Measurements from ENCODE around the gene PLEKHG3. TPM values are rescaled to one million over a fixed set of nuclear protein-coding genes. Genes with fewer than 3 reads are reported as not detected.

PLEKHG3 gene
- total RNA-seq, 2 donors from 2014 or later, result 29.4 to 37.7 TPM

DNA sequence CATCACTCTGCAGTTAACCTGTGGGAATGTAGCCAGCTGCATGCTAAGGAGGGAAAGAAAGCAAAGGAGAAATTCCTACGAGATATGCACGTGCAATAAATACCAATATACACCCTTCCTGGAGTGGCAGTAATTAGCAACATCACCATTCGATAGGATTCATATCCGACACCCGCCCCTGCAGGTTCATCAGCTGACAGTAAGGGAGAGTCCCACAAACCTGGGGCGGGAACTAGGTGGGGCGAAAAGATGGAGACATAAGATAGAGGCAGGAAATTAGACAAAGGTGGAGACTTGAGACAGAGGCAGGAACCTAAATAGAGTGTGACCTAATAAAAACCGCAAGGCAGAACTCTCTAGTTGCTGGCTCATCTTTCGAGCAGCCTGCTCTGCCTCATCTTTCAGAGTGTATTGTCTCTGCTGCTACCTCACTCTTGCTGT, 51.6 kb downstream of the PLEKHG3 start:
- ATAC-seq (no peak), DNase-seq (no peak)
- intact Hi-C loops (cut with DNase I), result loop anchor here in 1 of 2 donors (5.0 kb wide), 1 partner anchor 34 kb away; no protein-coding TSS in a partner anchor

- no peak for DNase-seq
- intact Hi-C loops (cut with DNase I), result loop anchor here in 1 of 2 donors (5.0 kb wide), 1 partner anchor 34 kb away; no protein-coding TSS in a partner anchor
- ATAC-seq, result no peak
Measured at GRCh38 chr14:64756712-64757111, 52.5 kb downstream of the PLEKHG3 start.

DNA sequence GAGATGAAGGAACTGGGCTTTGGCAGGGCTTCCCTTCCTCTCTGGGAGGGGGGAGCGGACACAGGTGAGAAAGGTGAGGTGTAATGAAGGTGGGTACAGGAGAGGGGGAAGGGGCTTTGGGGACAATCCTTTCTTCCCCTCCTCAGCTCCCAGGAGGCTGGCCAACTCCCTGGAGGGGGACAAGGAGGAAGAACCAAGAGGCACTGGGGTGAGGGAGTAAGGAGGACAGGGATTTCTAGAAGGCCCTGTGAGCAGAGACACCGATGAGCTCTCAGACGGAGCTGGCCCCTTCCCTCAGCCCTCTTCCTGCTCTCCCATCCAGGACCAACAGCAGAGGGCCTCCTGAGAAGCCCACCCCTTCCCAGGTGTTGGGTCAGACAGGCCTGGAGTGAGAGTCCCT, 53.4 kb downstream of the PLEKHG3 start:
- intact Hi-C loops (cut with DNase I), result loop anchor here in 1 of 2 donors (5.0 kb wide), 1 partner anchor 35 kb away; no protein-coding TSS in a partner anchor
- DNase-seq, result peak; percentile 20
- ATAC-seq, result no peak

- DNase-seq (peak; percentile 21), ATAC-seq (peak in 1 of 2 donors; percentile 39)
- intact Hi-C loops (cut with DNase I), result loop anchor here in 1 of 2 donors (5.0 kb wide), 1 partner anchor 36 kb away; no protein-coding TSS in a partner anchor
Measured at GRCh38 chr14:64758025-64758521, 53.8 kb downstream of the PLEKHG3 start.

DNA sequence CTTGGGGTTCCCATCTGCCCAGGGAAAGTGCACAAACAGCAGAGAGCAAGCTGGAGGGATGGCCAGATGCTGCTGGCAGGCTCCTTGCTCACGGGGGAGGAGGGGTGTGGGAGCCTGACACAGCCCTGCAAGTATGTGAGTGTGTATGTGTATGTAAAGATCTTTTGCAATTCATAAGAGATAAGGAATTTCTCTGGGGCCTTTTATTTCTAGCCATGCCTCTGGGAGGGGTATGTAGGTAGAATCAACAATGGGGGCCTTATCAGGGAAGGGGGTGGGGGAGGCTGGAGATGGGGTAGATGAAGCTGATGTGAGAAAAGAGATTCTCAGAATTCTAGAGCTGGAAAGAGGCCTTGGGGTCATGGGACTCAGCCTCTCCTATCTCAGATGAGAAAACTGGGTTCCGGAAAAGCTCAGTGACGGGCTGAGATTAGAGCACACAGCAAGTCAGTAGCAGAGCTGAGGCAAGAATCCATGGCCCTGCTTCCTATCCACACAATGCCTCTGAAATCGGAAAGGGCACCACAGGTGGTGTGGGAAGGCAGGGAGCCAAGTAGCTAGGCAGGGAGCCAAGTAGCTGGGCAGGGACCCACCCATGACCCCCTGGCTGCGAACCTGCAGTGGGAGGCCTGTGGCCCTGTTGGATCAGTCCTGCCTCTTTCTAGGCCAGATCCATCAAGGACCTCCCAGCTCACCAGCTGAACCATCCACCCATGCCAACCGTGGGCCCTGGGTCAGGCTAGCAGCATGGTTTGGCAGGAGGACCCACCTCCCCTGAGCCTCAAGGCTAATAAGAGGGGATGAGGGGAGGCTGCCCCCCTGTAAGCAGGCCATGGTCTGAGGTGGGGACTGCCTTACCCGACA, 54.7 kb downstream of the PLEKHG3 start:
- peak in 1 of 2 donors; percentile 65 for ATAC-seq
- intact Hi-C loops (cut with DNase I), result loop anchor here in 1 of 2 donors (5.0 kb wide), 1 partner anchor 37 kb away; no protein-coding TSS in a partner anchor
- DNase-seq, result peak; percentile 62

DNA sequence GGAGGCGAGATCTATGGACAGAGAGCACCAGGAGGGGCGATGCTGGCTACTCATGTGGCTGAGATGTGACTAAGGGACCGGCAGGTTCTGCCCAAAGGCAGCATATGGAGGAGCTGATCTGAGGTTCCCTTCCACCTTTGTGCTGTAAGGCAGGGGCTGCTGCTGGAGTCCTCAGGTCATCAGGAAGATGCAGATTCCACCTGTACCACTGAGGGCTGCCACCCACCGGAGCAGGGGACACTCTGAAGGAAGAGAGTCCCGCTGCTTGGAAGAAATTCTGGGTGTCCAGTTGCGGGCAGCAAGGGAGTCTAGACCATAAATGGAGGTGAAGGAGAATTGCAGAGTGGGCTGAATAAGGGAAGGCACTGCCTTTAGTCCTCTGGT, 55.3 kb downstream of the PLEKHG3 start:
- no peak for DNase-seq

DNA sequence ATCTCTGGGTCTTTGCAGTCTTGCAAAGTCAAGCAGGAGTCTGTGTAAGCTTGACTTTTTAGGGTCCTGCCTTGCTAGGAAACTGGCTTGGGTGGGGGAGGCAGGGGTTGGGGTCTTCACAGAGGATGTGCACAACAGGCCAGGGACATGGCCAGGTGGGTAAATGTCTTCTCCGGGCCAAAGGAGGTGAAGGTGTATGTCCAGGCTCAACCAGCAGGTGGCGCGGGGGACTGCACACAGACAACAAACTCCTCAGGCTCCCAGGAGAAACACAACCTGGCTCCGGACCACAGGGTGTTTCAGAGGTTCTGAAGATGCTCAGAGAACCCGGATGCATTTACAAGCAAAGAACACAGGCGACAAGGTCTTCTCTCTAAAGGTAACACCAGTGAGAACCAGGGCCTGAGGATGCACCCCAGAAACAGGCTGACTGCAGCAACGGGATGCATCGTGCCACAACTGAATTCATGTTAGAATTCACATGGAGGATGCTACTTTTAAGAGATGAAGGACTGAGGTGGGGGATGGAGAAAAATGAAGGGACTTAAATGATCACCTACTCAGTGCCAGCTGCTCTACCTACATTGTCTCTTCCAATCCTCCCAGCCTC, 56.0 kb downstream of the PLEKHG3 start:
- ATAC-seq (no peak), DNase-seq (peak; percentile 59)
- intact Hi-C loops (cut with DNase I), result loop anchor here in 1 of 2 donors (5.0 kb wide), 1 partner anchor 88 kb away; no protein-coding TSS in a partner anchor

More for the DNA sequence above, 55.3 kb downstream of the PLEKHG3 start:
- ATAC-seq, result no peak
- intact Hi-C loops (cut with DNase I), result loop anchor here in 1 of 2 donors (5.0 kb wide), 1 partner anchor 37 kb away; no protein-coding TSS in a partner anchor

- intact Hi-C loops (cut with DNase I), result loop anchor here in 1 of 2 donors (5.0 kb wide), 1 partner anchor 89 kb away; no protein-coding TSS in a partner anchor
- no peak for ATAC-seq
- DNase-seq, result no peak
Measured at GRCh38 chr14:64760916-64761315, 56.7 kb downstream of the PLEKHG3 start.

DNA sequence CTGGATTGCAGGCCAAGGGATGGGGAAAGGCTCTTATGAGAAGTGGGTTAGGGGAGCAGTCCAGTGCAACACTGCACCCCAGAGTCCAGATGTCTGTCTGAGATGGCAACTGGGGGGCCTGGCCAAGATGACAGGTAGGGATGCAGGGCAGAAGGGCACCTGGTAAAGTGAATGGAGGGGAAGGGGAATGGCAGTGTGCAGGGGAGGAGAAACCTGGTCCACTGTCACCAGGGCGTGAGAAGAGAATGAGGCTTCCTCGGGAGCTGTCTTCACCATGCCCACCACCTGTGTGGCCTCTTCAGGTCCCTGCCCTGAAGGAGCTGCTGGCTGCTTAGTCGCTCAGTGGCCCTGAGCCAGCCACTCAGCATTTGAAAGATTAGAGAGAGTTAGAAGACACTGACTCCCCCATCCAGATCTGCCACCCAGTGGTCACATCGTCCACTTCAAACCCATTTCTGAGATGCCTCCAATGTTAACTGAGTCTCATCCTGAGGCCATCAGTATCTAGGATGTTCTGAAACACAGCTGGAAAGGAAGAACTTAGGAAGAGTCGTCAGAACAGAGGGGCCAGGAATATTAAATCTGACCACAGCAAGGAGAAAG, 57.3 kb downstream of the PLEKHG3 start:
- DNase-seq (no peak), ATAC-seq (no peak)
- intact Hi-C loops (cut with DNase I), result loop anchor here in 1 of 2 donors (5.0 kb wide), 1 partner anchor 89 kb away; no protein-coding TSS in a partner anchor

DNA sequence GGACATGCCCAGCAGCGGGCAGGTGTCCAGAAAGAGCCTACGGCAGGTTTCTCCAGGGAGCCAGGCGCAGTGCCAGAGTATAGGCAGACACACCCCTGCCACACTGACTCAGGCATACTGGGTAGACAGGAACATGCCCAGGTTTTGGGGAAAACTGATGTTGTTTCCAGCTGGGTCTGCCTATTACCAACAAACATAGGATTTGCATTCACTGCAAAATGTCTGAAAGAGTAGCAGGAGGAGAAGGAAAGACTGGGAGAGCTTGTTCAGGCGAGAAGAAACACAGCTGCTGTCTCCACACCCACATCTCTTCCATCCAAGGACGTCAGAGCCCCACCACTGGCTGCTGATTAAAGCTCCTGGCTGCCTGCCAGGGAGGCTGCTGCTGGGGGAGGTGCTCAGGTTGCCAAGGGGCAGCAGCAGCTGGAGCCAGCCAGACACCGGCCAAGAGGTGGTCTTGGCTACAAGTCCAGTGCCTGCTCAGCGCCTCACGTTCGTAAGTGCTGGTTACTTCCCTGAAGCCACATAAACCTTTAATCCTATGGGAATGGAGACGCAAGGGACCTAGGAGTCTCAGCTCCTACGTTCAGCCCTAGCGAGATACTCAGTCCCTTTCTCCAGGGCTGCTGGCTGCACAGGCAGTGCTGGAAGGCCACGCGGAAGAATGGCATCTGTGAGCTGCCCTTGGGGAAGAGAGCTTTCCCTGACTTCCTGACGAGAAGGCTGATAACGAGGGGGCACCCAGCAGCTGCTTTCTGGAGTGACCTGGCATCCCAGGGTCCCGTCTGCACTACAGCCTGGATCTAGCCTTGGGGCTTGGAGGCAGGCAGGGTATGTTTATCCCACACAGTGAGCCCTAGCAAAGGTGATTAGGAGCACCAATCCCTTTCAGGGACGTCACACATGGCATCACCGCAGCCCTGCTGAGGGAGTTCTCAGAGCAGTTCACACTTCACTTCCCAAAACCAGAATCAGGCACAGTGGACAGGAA, 58.1 kb downstream of the PLEKHG3 start:
- DNase-seq (peak; percentile 89), ATAC-seq (peak; percentile 52 to 62)
- intact Hi-C loops (cut with DNase I), result loop anchor here in 1 of 2 donors (5.0 kb wide), 1 partner anchor 90 kb away; no protein-coding TSS in a partner anchor

- intact Hi-C loops (cut with DNase I), result loop anchor here in 1 of 2 donors (5.0 kb wide), 1 partner anchor 91 kb away; no protein-coding TSS in a partner anchor
- DNase-seq (no peak), ATAC-seq (no peak)
Measured at GRCh38 chr14:64763085-64763782, 59.0 kb downstream of the PLEKHG3 start.

DNA sequence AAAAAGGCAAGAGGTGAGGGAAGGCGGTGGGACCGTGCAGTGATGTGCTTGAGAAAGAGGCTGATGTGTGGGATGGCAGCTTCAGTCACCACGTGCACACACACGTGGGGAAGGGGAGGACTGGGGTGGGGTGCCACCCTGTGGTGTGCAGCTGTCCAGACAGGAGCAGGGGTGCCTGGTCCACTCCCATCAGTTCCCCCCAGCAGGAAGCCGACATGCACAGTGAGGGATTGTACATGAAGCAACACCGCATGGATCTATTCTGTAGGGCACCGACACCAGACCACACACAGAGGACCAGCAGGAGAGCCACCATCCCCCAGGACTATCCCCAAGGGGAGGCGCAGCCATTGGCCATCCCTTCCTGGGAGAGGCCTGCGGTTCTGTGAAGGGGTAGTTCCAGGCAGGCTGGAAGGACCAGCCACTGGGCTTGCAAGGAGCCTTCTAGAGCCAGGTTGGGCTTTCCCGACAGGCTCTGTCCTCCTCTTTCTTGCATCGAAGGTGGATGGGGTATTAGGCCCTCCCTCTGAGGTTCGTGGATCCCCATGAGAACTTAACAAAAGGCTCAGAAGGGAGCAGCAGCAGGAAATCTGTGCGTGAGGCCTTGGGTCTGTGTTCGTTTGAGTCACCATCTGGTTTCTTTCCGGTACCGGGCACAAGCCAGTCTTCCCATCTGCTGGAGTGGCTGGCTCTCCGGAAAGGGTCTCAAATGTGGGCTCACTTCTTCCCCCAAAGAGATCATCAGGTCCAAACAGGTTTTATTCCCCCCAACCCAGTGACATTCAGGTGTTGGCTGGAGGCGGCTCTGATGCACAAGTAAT, 59.8 kb downstream of the PLEKHG3 start:
- no peak for ATAC-seq
- no peak for DNase-seq
- intact Hi-C loops (cut with DNase I), result loop anchor here (2.0 to 5.0 kb wide), 2 partner anchors 92 to 93 kb away; no protein-coding TSS in a partner anchor

GRCh38 chr14:64764641-64765520, 60.7 kb downstream of the PLEKHG3 start:
- peak; percentile 52 to 62 for ATAC-seq
- DNase-seq, result peak; percentile 75
- intact Hi-C loops (cut with DNase I), result loop anchor here (2.0 to 5.0 kb wide), 2 partner anchors 93 to 94 kb away; no protein-coding TSS in a partner anchor

GRCh38 chr14:64765740-64766302, 61.6 kb downstream of the PLEKHG3 start:
- intact Hi-C loops (cut with DNase I), result loop anchor here in 1 of 2 donors (2.0 kb wide), 1 partner anchor 95 kb away; no protein-coding TSS in a partner anchor
- ATAC-seq, result no peak
- no peak for DNase-seq
